NCI-H2196 (cell line): ENCODE results near the gene VPS13D.
"Not testable (repeated sequence)": the region's sequence is repeated elsewhere in the genome, so short reads cannot be mapped to it uniquely, and the experiment has no call there.

ENCODE experiments used
- DNase-seq: peaks from one replicate; lab custom pipeline; 2025; ENCODE audit not compliant: unreplicated experiment; lab: John Stamatoyannopoulos, UW

The VPS13D gene

GRCh38 chr1:12530462-12531178, 300.8 kb downstream of the VPS13D start:
- no peak for DNase-seq

- no peak for DNase-seq
These were observed 301.3 kb downstream of the VPS13D start for GRCh38 chr1:12531179-12531499.

GRCh38 chr1:12532405-12533315, 302.8 kb downstream of the VPS13D start:
- no peak for DNase-seq

- DNase-seq: no peak
These were observed 306.3 kb downstream of the VPS13D start for GRCh38 chr1:12536023-12536639.

GRCh38 chr1:12537294-12537693, 307.5 kb downstream of the VPS13D start:
- DNase-seq: no peak

GRCh38 chr1:12537906-12538461, 308.2 kb downstream of the VPS13D start:
- no peak for DNase-seq

GRCh38 chr1:12538536-12538935, 308.7 kb downstream of the VPS13D start:
- DNase-seq: not testable (repeated sequence)

GRCh38 chr1:12539320-12539704, 309.5 kb downstream of the VPS13D start:
- DNase-seq: no peak

GRCh38 chr1:12539705-12540579, 310.1 kb downstream of the VPS13D start:
- no peak for DNase-seq

- no peak for DNase-seq
These were observed 310.9 kb downstream of the VPS13D start for GRCh38 chr1:12540580-12541273.

GRCh38 chr1:12541274-12542137, 311.7 kb downstream of the VPS13D start:
- no peak for DNase-seq

GRCh38 chr1:12542138-12542465, 312.3 kb downstream of the VPS13D start:
- no peak for DNase-seq

GRCh38 chr1:12542616-12543592, 313.1 kb downstream of the VPS13D start:
- DNase-seq: no peak

- no peak for DNase-seq
These were observed 313.9 kb downstream of the VPS13D start for GRCh38 chr1:12543740-12544154.

GRCh38 chr1:12544357-12544756, 314.5 kb downstream of the VPS13D start:
- DNase-seq: no peak

GRCh38 chr1:12544992-12545391, 315.2 kb downstream of the VPS13D start:
- DNase-seq: no peak

GRCh38 chr1:12546771-12547585, 317.1 kb downstream of the VPS13D start:
- DNase-seq: no peak
